ENCODE results near the gene GNAO1. TPM values are rescaled to one million over a fixed set of nuclear protein-coding genes. Genes with fewer than 3 reads are reported as not detected.
"Not testable (repeated sequence)": the region's sequence is repeated elsewhere in the genome, so short reads cannot be mapped to it uniquely, and the experiment has no call there.

GNAO1 gene
- total RNA-seq, 1 experiment from 2014 or later: not detected

- Mint-ChIP-seq H3K9me3 (ENCODE audit: low read depth, unreplicated experiment) (no peaks in the 10 kb centered on the region), H3K27me3 (ENCODE audit: unreplicated experiment) (no peaks in the 10 kb centered on the region), H3K4me1 (ENCODE audit: low read depth, unreplicated experiment) (peaks cover 38% of the 10 kb centered on the region), H3K4me3 (ENCODE audit: low read depth, unreplicated experiment) (no peak overlapping the region), H3K36me3 (ENCODE audit: insufficient read depth, unreplicated experiment) (peaks cover 11% of the 10 kb centered on the region), H3K27ac (ENCODE audit: unreplicated experiment) (no peak overlapping the region)
- intact Hi-C loops (cut with micrococcal nuclease; ENCODE audit: unreplicated experiment): loop anchor here (5.0 kb wide), 1 partner anchor 50 kb away; no protein-coding TSS in a partner anchor
- CTCF ChIA-PET: no interaction called here
- TF ChIP-seq CTCF (IDR thresholded peaks at IDR 0.05; ENCODE audit: unreplicated experiment): no peak
- no TSS peak for BruUV-seq (replicated peaks)
- no peak for DNase-seq
These were observed 180.8 kb downstream of the GNAO1 start for GRCh38 chr16:56372013-56372634.

GRCh38 chr16:56373003-56373402, 181.7 kb downstream of the GNAO1 start:
- Mint-ChIP-seq H3K4me1 (ENCODE audit: low read depth, unreplicated experiment) (peaks cover 38% of the 10 kb centered on the region), H3K27me3 (ENCODE audit: unreplicated experiment) (no peaks in the 10 kb centered on the region), H3K9me3 (ENCODE audit: low read depth, unreplicated experiment) (no peaks in the 10 kb centered on the region), H3K27ac (ENCODE audit: unreplicated experiment) (no peak overlapping the region), H3K4me3 (ENCODE audit: low read depth, unreplicated experiment) (no peak overlapping the region), H3K36me3 (ENCODE audit: insufficient read depth, unreplicated experiment) (peaks cover 6% of the 10 kb centered on the region)
- CTCF ChIA-PET: no interaction called here
- no peak for DNase-seq
- intact Hi-C loops (cut with micrococcal nuclease; ENCODE audit: unreplicated experiment): loop anchor here (5.0 kb wide), 1 partner anchor 49 kb away; no protein-coding TSS in a partner anchor
- BruUV-seq (replicated peaks): no TSS peak
- no peak for TF ChIP-seq CTCF (IDR thresholded peaks at IDR 0.05; ENCODE audit: unreplicated experiment)

- H3K4me3 Mint-ChIP-seq (ENCODE audit: low read depth, unreplicated experiment); H3K9me3 Mint-ChIP-seq (ENCODE audit: low read depth, unreplicated experiment); H3K27me3 Mint-ChIP-seq (ENCODE audit: unreplicated experiment); intact Hi-C loops (cut with micrococcal nuclease; ENCODE audit: unreplicated experiment); DNase-seq; H3K36me3 Mint-ChIP-seq (ENCODE audit: insufficient read depth, unreplicated experiment); H3K27ac Mint-ChIP-seq (ENCODE audit: unreplicated experiment); BruUV-seq (replicated peaks): not testable (repeated sequence)
- peaks cover 27% of the 10 kb centered on the region for H3K4me1 Mint-ChIP-seq (ENCODE audit: low read depth, unreplicated experiment)
- CTCF ChIA-PET: interaction anchor here (0.8 kb wide), 1 partner anchor 35 kb away, joined by 3 read pairs; no protein-coding TSS in a partner anchor
These were observed 184.5 kb downstream of the GNAO1 start for GRCh38 chr16:56375792-56376191.

- H3K9me3 Mint-ChIP-seq (ENCODE audit: low read depth, unreplicated experiment); H3K27ac Mint-ChIP-seq (ENCODE audit: unreplicated experiment); CTCF ChIA-PET; H3K4me3 Mint-ChIP-seq (ENCODE audit: low read depth, unreplicated experiment); DNase-seq; H3K27me3 Mint-ChIP-seq (ENCODE audit: unreplicated experiment); intact Hi-C loops (cut with micrococcal nuclease; ENCODE audit: unreplicated experiment); BruUV-seq (replicated peaks): not testable (repeated sequence)
- H3K4me1 Mint-ChIP-seq (ENCODE audit: low read depth, unreplicated experiment): peaks cover 15% of the 10 kb centered on the region
- H3K36me3 Mint-ChIP-seq (ENCODE audit: insufficient read depth, unreplicated experiment): peaks cover 13% of the 10 kb centered on the region
These were observed 187.8 kb downstream of the GNAO1 start for GRCh38 chr16:56379044-56379443.

GRCh38 chr16:56380778-56381485, 189.6 kb downstream of the GNAO1 start:
- H3K4me3 Mint-ChIP-seq (ENCODE audit: low read depth, unreplicated experiment); CTCF ChIA-PET; BruUV-seq (replicated peaks); H3K27me3 Mint-ChIP-seq (ENCODE audit: unreplicated experiment); intact Hi-C loops (cut with micrococcal nuclease; ENCODE audit: unreplicated experiment); H3K9me3 Mint-ChIP-seq (ENCODE audit: low read depth, unreplicated experiment); H3K27ac Mint-ChIP-seq (ENCODE audit: unreplicated experiment); DNase-seq: not testable (repeated sequence)
- Mint-ChIP-seq H3K4me1 (ENCODE audit: low read depth, unreplicated experiment) (peaks cover 20% of the 10 kb centered on the region), H3K36me3 (ENCODE audit: insufficient read depth, unreplicated experiment) (peaks cover 13% of the 10 kb centered on the region)
